Neuronal stem cell (in vitro differentiated cells): ENCODE measurements around the gene CRABP1. TPM values are rescaled to one million over a fixed set of nuclear protein-coding genes. Genes with fewer than 3 reads are reported as not detected.

Source experiments
- DNase-seq: peaks from one replicate; pipeline ENCODE4 v3.0.0-alpha.2; 2013; ENCODE audit warnings: low spot score
- H2AFZ ChIP-seq: one replicate; pipeline ENCODE4 v1.6.1; 2013; ENCODE audit warnings: mild to moderate bottlenecking, low read length, inconsistent platforms
- H2AK5ac ChIP-seq: 2 replicates; pipeline ENCODE4 v1.6.1; 2013; ENCODE audit warnings: low read depth, mild to moderate bottlenecking, inconsistent platforms, low read length, moderate library complexity, mixed read lengths
- H2BK120ac ChIP-seq: 2 replicates; pipeline ENCODE4 v1.6.1; 2013; ENCODE audit warnings: low read depth, mild to moderate bottlenecking, inconsistent platforms, low read length, moderate library complexity, mixed read lengths
- H2BK12ac ChIP-seq: one replicate; pipeline ENCODE4 v1.6.1; 2013; ENCODE audit warnings: low read length, inconsistent platforms
- H2BK15ac ChIP-seq: 2 replicates; pipeline ENCODE4 v1.6.1; 2013; ENCODE audit warnings: mild to moderate bottlenecking, low read length, inconsistent platforms, mixed read lengths
- H2BK5ac ChIP-seq: one replicate; pipeline ENCODE4 v1.6.1; 2013; ENCODE audit warnings: inconsistent platforms, mild to moderate bottlenecking, low read length, moderate library complexity
- H3K14ac ChIP-seq: one replicate; pipeline ENCODE4 v1.6.1; 2013; ENCODE audit warnings: low read length, inconsistent platforms
- H3K18ac ChIP-seq: 2 replicates; pipeline ENCODE4 v1.6.1; 2013; ENCODE audit warnings: low read length, inconsistent platforms
- H3K23ac ChIP-seq: 2 replicates; pipeline ENCODE4 v1.6.1; 2013; ENCODE audit warnings: low read depth, mild to moderate bottlenecking, mixed read lengths, low read length, inconsistent platforms; ENCODE audit not compliant: poor library complexity
- H3K27ac ChIP-seq: replicated peaks from 3 replicates; pipeline ENCODE4 v1.5.1; 2013; ENCODE audit warnings: low read length, inconsistent platforms
- H3K27me3 ChIP-seq, 3 experiments: 2 replicates each; pipeline ENCODE4 v1.6.1; 2013; ENCODE audit warnings: low read length in 3 of 3, mild to moderate bottlenecking in 2 of 3, inconsistent platforms in 1 of 3, low read depth in 1 of 3, mixed read lengths in 1 of 3, moderate library complexity in 1 of 3; ENCODE audit not compliant: control insufficient read depth in 3 of 3, insufficient read depth in 3 of 3
- H3K36me3 ChIP-seq, 2 donors: replicated peaks in 1 of 2; 2 replicates each; pipeline ENCODE4 v1.6.1; 2013; ENCODE audit warnings: low read length in 2 of 2; ENCODE audit not compliant: control insufficient read depth in 2 of 2, insufficient read depth in 2 of 2
- H3K4ac ChIP-seq: 2 replicates; pipeline ENCODE4 v1.6.1; 2013; ENCODE audit warnings: inconsistent platforms, mild to moderate bottlenecking, low read length, moderate library complexity
- H3K4me1 ChIP-seq, 2 donors: 1 replicate in 1 of 2; 2 replicates in 1 of 2; pipeline ENCODE4 v1.6.1; 2013; ENCODE audit warnings: low read length in 2 of 2, low read depth in 1 of 2; ENCODE audit not compliant: control insufficient read depth in 2 of 2, insufficient read depth in 1 of 2
- H3K4me2 ChIP-seq: one replicate; pipeline ENCODE4 v1.6.1; 2013; ENCODE audit warnings: mild to moderate bottlenecking, low read length, inconsistent platforms; ENCODE audit not compliant: insufficient read depth, poor library complexity, severe bottlenecking
- H3K4me3 ChIP-seq, 2 donors: 2 replicates each; pipeline ENCODE4 v1.5.1; 2013; ENCODE audit warnings: low read length in 2 of 2, mild to moderate bottlenecking in 2 of 2, inconsistent platforms in 1 of 2, moderate library complexity in 1 of 2
- H3K79me1 ChIP-seq: one replicate; pipeline ENCODE4 v1.6.1; 2013; ENCODE audit warnings: low read depth, mild to moderate bottlenecking, inconsistent platforms, low read length, moderate library complexity
- H3K9ac ChIP-seq: one replicate; pipeline ENCODE4 v1.6.1; 2013; ENCODE audit warnings: mild to moderate bottlenecking, low read depth, low read length, inconsistent platforms; ENCODE audit not compliant: poor library complexity
- H3K9me3 ChIP-seq, 2 donors: replicated peaks in 1 of 2; 2 replicates each; pipeline versions ENCODE3 to v1.6.1; 2013; ENCODE audit warnings: low read length in 2 of 2, mild to moderate bottlenecking in 2 of 2, inconsistent platforms in 1 of 2, low read depth in 1 of 2, mixed read lengths in 1 of 2, moderate library complexity in 1 of 2; ENCODE audit not compliant: control insufficient read depth in 2 of 2, insufficient read depth in 1 of 2
- H4K8ac ChIP-seq: one replicate; pipeline ENCODE4 v1.6.1; 2013; ENCODE audit warnings: low read depth, mild to moderate bottlenecking, inconsistent platforms, low read length, moderate library complexity
- H4K91ac ChIP-seq: one replicate; pipeline ENCODE4 v1.6.1; 2013; ENCODE audit warnings: low read length, low read depth, mild to moderate bottlenecking, inconsistent platforms; ENCODE audit not compliant: poor library complexity
- WGBS, 2 donors: extraction: QIAGEN DNeasy Blood & Tissue Kit; methylation state at CpG; one replicate each; pipeline ENCODE4 v1.1.7; 2013; ENCODE audit warnings: missing lambda C conversion rate in 2 of 2, mixed read lengths in 1 of 2; ENCODE audit not compliant: insufficient read length in 2 of 2, insufficient replicate concordance in 1 of 2; ENCODE audit errors: extremely low coverage in 2 of 2; 5-methylcytosine and 5-hydroxymethylcytosine counted together
- small RNA-seq: library from polyadenylated mRNA; stranded (forward); fragments of <200 nt; extraction: miRNeasy Mini kit (QIAGEN cat#:217004); gene quantifications from one replicate; pipeline ENCODE3, GENCODE V24; 2013; ENCODE audit not compliant: insufficient read depth

CRABP1 gene

DNA sequence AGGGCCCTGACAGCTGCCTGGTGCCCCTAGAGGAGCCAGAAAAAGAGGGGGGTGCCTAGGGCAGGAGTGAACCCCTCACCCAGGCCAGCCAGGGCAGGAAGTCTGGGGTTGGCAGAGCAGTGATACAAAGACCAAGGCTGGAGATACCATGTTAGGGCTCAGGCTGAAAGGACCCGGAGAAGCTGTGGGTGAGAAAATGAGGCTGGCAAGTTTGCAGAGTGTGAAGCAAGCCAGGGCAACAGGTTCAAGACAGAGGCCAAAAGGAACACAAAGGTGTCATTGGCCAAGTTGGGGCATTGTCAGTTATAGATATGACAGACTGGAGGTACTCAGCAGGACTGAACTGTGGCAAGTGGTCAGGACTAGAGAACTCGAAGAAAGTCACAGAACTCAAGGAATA is 57.2 kb downstream of the CRABP1 start:
- Histone ChIP-seq H3K36me3 (no peaks in the 10 kb centered on the region), H2BK15ac (no peak overlapping the region)
- no peak for DNase-seq

More for the DNA sequence above, 57.2 kb downstream of the CRABP1 start:
- Histone ChIP-seq H2BK5ac (no peak overlapping the region), H2AK5ac (no peak overlapping the region), H3K14ac (no peak overlapping the region), H3K9me3 (no peaks in the 10 kb centered on the region), H4K8ac (no peak overlapping the region), H3K23ac (no peak overlapping the region), H3K79me1 (no peaks in the 10 kb centered on the region), H3K27me3 (no peaks in the 10 kb centered on the region), H3K27ac (no peak overlapping the region), H3K4ac (no peak overlapping the region), H3K4me2 (no peak overlapping the region), H4K91ac (no peak overlapping the region), H3K9ac (no peak overlapping the region), H3K4me3 (no peak overlapping the region), H3K4me1 (peaks cover 0 to 8% of the 10 kb centered on the region in 2 donors), H2AFZ (no peak overlapping the region), H2BK12ac (no peak overlapping the region), H3K18ac (peak overlapping the region; percentile 46), H2BK120ac (no peak overlapping the region)
- WGBS, 2 donors, result no CpG with 5 or more reads among the region's 2 CpGs

Small RNAs within 50 kb of the gene (small RNA-seq; reads per million reads assigned to genes)
- not detected for gene AC090607.5
